ENCODE results near the gene GPANK1. TPM values are rescaled to one million over a fixed set of nuclear protein-coding genes. Genes with fewer than 3 reads are reported as not detected.

Gene GPANK1
- total and polyA plus RNA-seq, 9 donors: 14.6 to 26.6 (median 17.7) TPM

DNA sequence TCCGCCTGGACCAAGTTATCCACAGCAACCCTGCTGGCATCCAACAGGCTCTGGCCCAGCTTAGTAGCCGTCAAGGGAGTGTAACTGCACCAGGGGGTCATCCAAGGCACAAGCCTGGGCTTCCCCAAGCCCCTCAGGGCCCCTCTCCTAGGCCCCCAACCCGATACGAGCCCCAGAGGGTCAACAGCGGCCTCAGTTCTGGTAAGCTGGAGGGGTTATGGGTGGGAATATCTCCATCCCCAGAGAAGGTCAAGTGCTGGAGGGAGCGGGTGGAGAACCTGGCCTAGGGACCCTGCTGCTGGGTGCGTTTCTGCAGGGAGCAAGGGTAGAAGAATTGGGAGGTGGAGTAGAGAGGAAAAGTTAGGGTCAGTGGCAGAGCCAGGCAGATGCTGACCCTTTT is 31.4 kb downstream of the GPANK1 start:
- 78 to 81% (median 79%) methylated on average over 7 of the region's 7 CpGs for WGBS, 3 donors
- H3K27me3 ChIP-seq: no peaks in the 10 kb centered on the region
- intact Hi-C loops (cut with DNase I): no loop called here
- H3K9me3 ChIP-seq: no peaks in the 10 kb centered on the region
- H3K27ac ChIP-seq: no peak overlapping the region
- no peak for DNase-seq
- peaks cover 3% of the 10 kb centered on the region for H3K36me3 ChIP-seq
- TF ChIP-seq EP300 (IDR thresholded peaks at IDR 0.05): no peak
- no peak for TF ChIP-seq CTCF (IDR thresholded peaks at IDR 0.05)
- H3K4me3 ChIP-seq: no peak overlapping the region
- H3K4me1 ChIP-seq (ENCODE audit: insufficient read depth): no peaks in the 10 kb centered on the region

GRCh38 chr6:31632279-31632946 is 32.4 kb downstream of the GPANK1 start:
- 79 to 83% (median 80%) methylated on average over 26 of the region's 26 CpGs for WGBS, 3 donors
- intact Hi-C loops (cut with DNase I): no loop called here
- Histone ChIP-seq H3K4me1 (ENCODE audit: insufficient read depth) (no peaks in the 10 kb centered on the region), H3K27me3 (no peaks in the 10 kb centered on the region), H3K27ac (no peak overlapping the region), H3K4me3 (no peak overlapping the region), H3K36me3 (peaks cover 3% of the 10 kb centered on the region), H3K9me3 (no peaks in the 10 kb centered on the region)
- no peak for DNase-seq
- no peak for TF ChIP-seq EP300 (IDR thresholded peaks at IDR 0.05)
- TF ChIP-seq CTCF (IDR thresholded peaks at IDR 0.05): no peak
- TF ChIP-seq POLR2A (IDR thresholded peaks at IDR 0.05): no peak

DNA sequence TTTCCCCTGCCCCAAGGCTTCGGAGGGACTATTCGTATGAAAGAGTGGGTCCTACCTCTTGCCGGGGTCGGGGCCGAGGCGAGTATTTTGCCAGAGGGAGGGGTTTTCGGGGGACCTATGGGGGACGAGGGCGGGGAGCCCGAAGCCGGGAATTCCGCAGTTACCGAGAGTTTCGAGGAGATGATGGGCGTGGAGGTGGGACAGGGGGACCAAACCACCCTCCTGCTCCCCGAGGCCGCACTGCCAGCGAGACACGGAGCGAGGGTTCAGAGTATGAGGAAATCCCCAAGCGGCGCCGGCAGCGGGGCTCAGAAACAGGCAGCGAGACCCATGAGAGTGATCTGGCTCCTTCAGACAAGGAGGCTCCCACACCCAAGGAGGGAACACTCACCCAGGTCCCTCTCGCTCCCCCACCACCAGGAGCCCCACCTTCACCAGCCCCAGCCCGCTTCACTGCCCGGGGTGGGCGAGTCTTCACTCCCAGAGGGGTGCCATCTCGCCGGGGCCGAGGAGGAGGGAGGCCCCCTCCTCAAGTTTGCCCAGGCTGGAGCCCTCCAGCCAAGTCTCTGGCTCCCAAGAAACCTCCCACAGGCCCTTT is 33.0 kb downstream of the GPANK1 start:
- intact Hi-C loops (cut with DNase I): no loop called here
- TF ChIP-seq EP300 (IDR thresholded peaks at IDR 0.05) (no peak), POLR2A (IDR thresholded peaks at IDR 0.05) (no peak), CTCF (IDR thresholded peaks at IDR 0.05) (no peak)
- no peak overlapping the region for H3K4me3 ChIP-seq
- 79 to 81% (median 81%) methylated on average over 31 to 32 of the region's 32 CpGs for WGBS, 3 donors
- H3K36me3 ChIP-seq: peaks cover 3% of the 10 kb centered on the region
- no peaks in the 10 kb centered on the region for H3K27me3 ChIP-seq
- H3K4me1 ChIP-seq (ENCODE audit: insufficient read depth): no peaks in the 10 kb centered on the region
- DNase-seq: no peak
- no peaks in the 10 kb centered on the region for H3K9me3 ChIP-seq
- no peak overlapping the region for H3K27ac ChIP-seq

DNA sequence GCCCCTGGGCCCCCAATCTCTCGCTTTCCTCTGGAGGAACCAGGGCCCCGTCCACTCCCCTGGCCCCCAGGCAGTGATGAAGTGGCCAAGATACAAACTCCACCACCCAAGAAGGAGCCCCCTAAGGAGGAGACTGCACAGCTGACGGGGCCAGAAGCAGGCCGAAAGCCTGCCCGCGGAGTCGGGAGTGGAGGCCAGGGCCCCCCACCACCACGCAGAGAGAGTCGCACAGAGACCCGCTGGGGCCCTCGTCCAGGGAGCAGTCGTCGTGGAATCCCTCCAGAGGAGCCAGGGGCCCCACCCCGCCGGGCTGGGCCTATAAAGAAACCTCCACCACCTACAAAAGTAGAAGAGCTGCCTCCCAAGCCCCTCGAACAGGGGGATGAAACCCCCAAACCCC is 33.6 kb downstream of the GPANK1 start:
- H3K4me1 ChIP-seq (ENCODE audit: insufficient read depth): no peaks in the 10 kb centered on the region
- no peak overlapping the region for H3K4me3 ChIP-seq
- no peaks in the 10 kb centered on the region for H3K27me3 ChIP-seq
- no peak for DNase-seq
- TF ChIP-seq POLR2A (IDR thresholded peaks at IDR 0.05) (no peak), CTCF (IDR thresholded peaks at IDR 0.05) (no peak), EP300 (IDR thresholded peaks at IDR 0.05) (no peak)
- no peaks in the 10 kb centered on the region for H3K9me3 ChIP-seq
- intact Hi-C loops (cut with DNase I): no loop called here
- peaks cover 3% of the 10 kb centered on the region for H3K36me3 ChIP-seq
- H3K27ac ChIP-seq: no peak overlapping the region
- WGBS, 3 donors: 71 to 78% (median 72%) methylated on average over 14 to 16 of the region's 16 CpGs

Data from ovary (tissue), 9 donors.